Endothelial cell (in vitro differentiated cells): ENCODE results near the gene KCNMA1. TPM values are rescaled to one million over a fixed set of nuclear protein-coding genes. Genes with fewer than 3 reads are reported as not detected.

ENCODE experiments used
- DNase-seq: peaks from one replicate; pipeline ENCODE4 v3.0.0; 2021; ENCODE audit warnings: low spot score
- H3K27ac Mint-ChIP-seq: one replicate; pipeline ENCODE4 v1.8.0; 2021; ENCODE audit warnings: mixed read lengths, inconsistent platforms; ENCODE audit not compliant: unreplicated experiment
- H3K27me3 Mint-ChIP-seq: one replicate; pipeline ENCODE4 v1.8.0; 2021; ENCODE audit warnings: mild to moderate bottlenecking, moderate library complexity, mixed read lengths, inconsistent platforms; ENCODE audit not compliant: unreplicated experiment
- H3K36me3 Mint-ChIP-seq: one replicate; pipeline ENCODE4 v1.8.0; 2021; ENCODE audit warnings: mild to moderate bottlenecking, low read depth, mixed read lengths, inconsistent platforms; ENCODE audit not compliant: unreplicated experiment
- H3K4me1 Mint-ChIP-seq: one replicate; pipeline ENCODE4 v1.8.0; 2021; ENCODE audit warnings: mild to moderate bottlenecking, mixed read lengths, inconsistent platforms; ENCODE audit not compliant: unreplicated experiment
- H3K4me3 Mint-ChIP-seq: one replicate; pipeline ENCODE4 v1.8.0; 2021; ENCODE audit warnings: mild to moderate bottlenecking, mixed read lengths, inconsistent platforms; ENCODE audit not compliant: unreplicated experiment
- H3K9me3 Mint-ChIP-seq: one replicate; pipeline ENCODE4 v1.8.0; 2021; ENCODE audit warnings: mixed read lengths, inconsistent platforms; ENCODE audit not compliant: unreplicated experiment
- CTCF ChIP-seq: fragments of 200-600 bp; sonication (generic); IDR thresholded peaks from one replicate; pipeline ENCODE4 v1.5.0; 2021; ENCODE audit warnings: antibody characterized with exemption; ENCODE audit not compliant: unreplicated experiment
- total RNA-seq: library from RNA; stranded (reverse); fragmentation: NEBNext Ultra II Directional; extraction: Animal tissue kit (Norgen Biotek cat#: 25700); gene quantifications from one replicate; pipeline ENCODE4 v1.2.1, GENCODE V29; 2021; ENCODE audit not compliant: unreplicated experiment

The KCNMA1 gene
- total RNA-seq, 1 donor from 2014 or later, result 5.1 TPM

GRCh38 chr10:76882245-76882644 is 755.4 kb downstream of the KCNMA1 start:
- Mint-ChIP-seq H3K4me3 (no peak overlapping the region), H3K36me3 (no peaks in the 10 kb centered on the region)

GRCh38 chr10:76881477-76882220 is 756.0 kb downstream of the KCNMA1 start:
- no peak overlapping the region for H3K27ac Mint-ChIP-seq
- peaks cover 3% of the 10 kb centered on the region for H3K27me3 Mint-ChIP-seq
- H3K4me1 Mint-ChIP-seq, result peaks cover 22% of the 10 kb centered on the region
- H3K4me3 Mint-ChIP-seq, result no peak overlapping the region
- no peaks in the 10 kb centered on the region for H3K9me3 Mint-ChIP-seq
- H3K36me3 Mint-ChIP-seq, result no peaks in the 10 kb centered on the region
- TF ChIP-seq CTCF, result no peak
- DNase-seq, result no peak

More at GRCh38 chr10:76882245-76882644, 755.4 kb downstream of the KCNMA1 start:
- Mint-ChIP-seq H3K9me3 (no peaks in the 10 kb centered on the region), H3K4me1 (peaks cover 22% of the 10 kb centered on the region), H3K27ac (no peak overlapping the region), H3K27me3 (peaks cover 3% of the 10 kb centered on the region)
- no peak for DNase-seq
- no peak for TF ChIP-seq CTCF

GRCh38 chr10:76880931-76881330 is 756.7 kb downstream of the KCNMA1 start:
- Mint-ChIP-seq H3K4me3 (no peak overlapping the region), H3K27ac (no peak overlapping the region), H3K9me3 (no peaks in the 10 kb centered on the region), H3K27me3 (peaks cover 3% of the 10 kb centered on the region), H3K36me3 (no peaks in the 10 kb centered on the region), H3K4me1 (peaks cover 22% of the 10 kb centered on the region)
- DNase-seq, result no peak
- TF ChIP-seq CTCF, result no peak

GRCh38 chr10:76879116-76879913 is 758.3 kb downstream of the KCNMA1 start:
- no peak overlapping the region for H3K27ac Mint-ChIP-seq
- no peaks in the 10 kb centered on the region for H3K9me3 Mint-ChIP-seq
- peaks cover 3% of the 10 kb centered on the region for H3K27me3 Mint-ChIP-seq
- H3K4me1 Mint-ChIP-seq, result peaks cover 19% of the 10 kb centered on the region
- DNase-seq, result no peak
- no peak overlapping the region for H3K4me3 Mint-ChIP-seq
- H3K36me3 Mint-ChIP-seq, result no peaks in the 10 kb centered on the region
- TF ChIP-seq CTCF, result no peak

GRCh38 chr10:76878514-76878913 is 759.1 kb downstream of the KCNMA1 start:
- Mint-ChIP-seq H3K36me3 (no peaks in the 10 kb centered on the region), H3K9me3 (no peaks in the 10 kb centered on the region), H3K4me3 (no peak overlapping the region), H3K27me3 (peaks cover 1% of the 10 kb centered on the region), H3K4me1 (peaks cover 17% of the 10 kb centered on the region), H3K27ac (no peak overlapping the region)
- TF ChIP-seq CTCF, result no peak
- no peak for DNase-seq
